Panc1 (cell line): ENCODE data around the gene OR52M1. TPM values are rescaled to one million over a fixed set of nuclear protein-coding genes. Genes with fewer than 3 reads are reported as not detected.

Source experiments
- ATAC-seq: fragments of 200-7000 bp; cut with Tn5 transposase; 2 replicates; pipeline ENCODE4 v1.9.1; 2020; ENCODE audit warnings: mild to moderate bottlenecking, moderate library complexity
- BruUV-seq: library from RNA; stranded (reverse); fragments of 400-500 nt; replicated peaks from 2 replicates; lab custom pipeline; 2021; lab: Mats Ljungman, UMichigan
- CTCF ChIA-PET: fragments of 300-600 bp; sonication (Branson Sonifier 250); formaldehyde crosslinking; loops from one replicate; lab custom pipeline; 2022; ENCODE audit warnings: antibody characterized with exemption; lab: Charles Lee
- POLR2A ChIA-PET: fragments of 300-600 bp; sonication (Branson Sonifier 250); formaldehyde crosslinking; loops from one replicate; lab custom pipeline; 2022; ENCODE audit warnings: antibody characterized with exemption; lab: Charles Lee
- DNase-seq: peaks from one replicate; pipeline ENCODE4 v3.0.0-alpha.2; 2010; ENCODE audit warnings: low read depth, low spot score
- H3K27ac ChIP-seq: 2 replicates; pipeline ENCODE4 v1.5.1; 2011; ENCODE audit warnings: mild to moderate bottlenecking, low read length, inconsistent platforms
- H3K27me3 ChIP-seq: fragments of 200-500 bp; sonication (Bioruptor generic); 2 replicates; pipeline ENCODE4 v1.6.0; 2014; ENCODE audit warnings: low read length, inconsistent platforms; ENCODE audit not compliant: control insufficient read depth, insufficient read depth
- H3K36me3 ChIP-seq: fragments of 200-500 bp; sonication (Bioruptor generic); 2 replicates; pipeline ENCODE4 v1.5.1; 2014; ENCODE audit warnings: inconsistent platforms, mild to moderate bottlenecking, low read length, moderate library complexity; ENCODE audit not compliant: control insufficient read depth, insufficient read depth
- H3K4me1 ChIP-seq: 2 replicates; pipeline ENCODE4 v1.5.1; 2011; ENCODE audit warnings: inconsistent platforms, mild to moderate bottlenecking, low read length, moderate library complexity; ENCODE audit not compliant: control insufficient read depth, insufficient read depth
- H3K4me3 ChIP-seq, 2 experiments: 2 replicates each; pipeline ENCODE4 v1.5.1; 2011 to 2012; ENCODE audit warnings: low read depth in 2 of 2, low read length in 2 of 2, mild to moderate bottlenecking in 2 of 2, inconsistent platforms in 1 of 2, moderate library complexity in 1 of 2
- H3K9me3 ChIP-seq: fragments of 200-500 bp; sonication (Bioruptor generic); 2 replicates; pipeline ENCODE4 v1.5.1; 2014; ENCODE audit warnings: low read depth, mild to moderate bottlenecking, inconsistent platforms, low read length, moderate library complexity; ENCODE audit not compliant: control insufficient read depth, insufficient read depth
- CTCF ChIP-seq: fragments of 450-650 bp; IDR thresholded peaks from 2 replicates; pipeline ENCODE4 v1.5.1; 2017; ENCODE audit warnings: mild to moderate bottlenecking
- POLR2AphosphoS5 ChIP-seq: IDR thresholded peaks from 2 replicates; pipeline ENCODE4 v1.6.1; 2012; ENCODE audit warnings: mild to moderate bottlenecking, low read depth, low read length, moderate library complexity
- REST ChIP-seq, 2 experiments: IDR thresholded peaks; 2 replicates each; pipeline ENCODE4 v1.6.1; 2011 to 2012; ENCODE audit warnings: low read depth in 2 of 2, control low read depth in 1 of 2, low read length in 1 of 2, mild to moderate bottlenecking in 1 of 2, moderate library complexity in 1 of 2; ENCODE audit not compliant: insufficient read depth in 1 of 2
- SIN3A ChIP-seq: IDR thresholded peaks from 2 replicates; pipeline ENCODE4 v1.6.1; 2012; ENCODE audit warnings: low read depth, mild to moderate bottlenecking, low read length, moderate library complexity, borderline replicate concordance; ENCODE audit not compliant: insufficient read depth
- TCF7L2 ChIP-seq: IDR thresholded peaks from 2 replicates; pipeline ENCODE4 v1.6.1; 2011; ENCODE audit warnings: mild to moderate bottlenecking, low read depth, low read length, inconsistent platforms
- in situ Hi-C: cut with HindIII; loops from 2 replicates; pipeline ENCODE4 v1.10.0; 2016; ENCODE audit warnings: low sequenced_read_pairs, low pct_unique_long_range_greater_than_20kb
- intact Hi-C: fragments of 100-400 bp; cut with micrococcal nuclease; formaldehyde crosslinking; loops from one replicate; pipeline ENCODE4 v1.10.0; 2022; ENCODE audit not compliant: unreplicated experiment
- total RNA-seq: library from RNA; stranded (reverse); gene quantifications from one replicate; pipeline ENCODE4 v1.2.1, GENCODE V29; 2021; ENCODE audit not compliant: unreplicated experiment

OR52M1 gene
- total RNA-seq, 1 experiment from 2014 or later = not detected

- no peak for DNase-seq
- no peak for TF ChIP-seq REST (IDR thresholded peaks at IDR 0.05; ENCODE audit: insufficient read depth in 1 of 2, low read depth in 2 of 2, low read length in 1 of 2)
- no peak for TF ChIP-seq SIN3A
- TF ChIP-seq TCF7L2 = no peak
- TF ChIP-seq CTCF = no peak
- TF ChIP-seq POLR2AphosphoS5 = no peak
- in situ Hi-C loops = no loop called here
- ChIA-PET CTCF (no interaction called here), POLR2A (no interaction called here)
- Histone ChIP-seq H3K9me3 (no peaks in the 10 kb centered on the region), H3K36me3 (no peaks in the 10 kb centered on the region), H3K4me1 (no peaks in the 10 kb centered on the region), H3K27ac (no peak overlapping the region), H3K27me3 (peaks cover 6% of the 10 kb centered on the region; the same call in 1 of the 2 replicates), H3K4me3 (no peak overlapping the region)
- no TSS peak for BruUV-seq
- ATAC-seq = no peak
- intact Hi-C loops = no loop called here
Measured at GRCh38 chr11:4559527-4560440, 14.8 kb downstream of the OR52M1 start.

GRCh38 chr11:4560467-4560866, 15.5 kb downstream of the OR52M1 start:
- H3K4me1 ChIP-seq = no peaks in the 10 kb centered on the region
- H3K36me3 ChIP-seq = no peaks in the 10 kb centered on the region
- no peak for ATAC-seq
- no peak for TF ChIP-seq TCF7L2
- TF ChIP-seq POLR2AphosphoS5 = no peak
- no peak for TF ChIP-seq SIN3A
- no peak for TF ChIP-seq CTCF
- TF ChIP-seq REST (IDR thresholded peaks at IDR 0.05; ENCODE audit: insufficient read depth in 1 of 2, low read depth in 2 of 2, low read length in 1 of 2) = no peak
- H3K4me3 ChIP-seq = no peak overlapping the region
- peaks cover 3% of the 10 kb centered on the region; the same call in 1 of the 2 replicates for H3K27me3 ChIP-seq
- no peak overlapping the region for H3K27ac ChIP-seq
- intact Hi-C loops (no loop called here), in situ Hi-C loops (no loop called here)
- BruUV-seq = no TSS peak
- POLR2A ChIA-PET = no interaction called here
- DNase-seq = no peak
- no peaks in the 10 kb centered on the region for H3K9me3 ChIP-seq
- CTCF ChIA-PET = no interaction called here
